ENCODE results near the gene EVC2.

EVC2 gene

DNA sequence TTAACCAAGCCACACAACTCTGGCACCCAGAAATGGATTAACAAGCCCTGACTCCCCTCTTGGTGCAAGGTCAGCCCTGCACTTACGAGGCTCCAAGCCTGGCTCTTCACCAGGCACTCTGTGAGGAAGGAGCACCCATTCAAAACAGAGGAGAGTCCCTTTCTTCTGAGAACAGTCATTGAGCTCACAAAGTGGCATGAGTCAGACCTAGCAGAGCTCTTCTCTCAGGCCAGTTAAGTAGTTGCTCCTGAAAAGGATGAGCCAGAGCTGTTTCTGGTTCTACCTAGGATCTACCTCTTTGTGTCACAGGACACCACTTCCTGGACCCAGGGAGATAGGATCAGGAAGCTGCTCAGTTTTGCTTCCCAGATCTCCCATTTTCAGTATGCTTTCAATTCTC is 48.2 kb downstream of the EVC2 start:
- DNase-seq = no peak

DNA sequence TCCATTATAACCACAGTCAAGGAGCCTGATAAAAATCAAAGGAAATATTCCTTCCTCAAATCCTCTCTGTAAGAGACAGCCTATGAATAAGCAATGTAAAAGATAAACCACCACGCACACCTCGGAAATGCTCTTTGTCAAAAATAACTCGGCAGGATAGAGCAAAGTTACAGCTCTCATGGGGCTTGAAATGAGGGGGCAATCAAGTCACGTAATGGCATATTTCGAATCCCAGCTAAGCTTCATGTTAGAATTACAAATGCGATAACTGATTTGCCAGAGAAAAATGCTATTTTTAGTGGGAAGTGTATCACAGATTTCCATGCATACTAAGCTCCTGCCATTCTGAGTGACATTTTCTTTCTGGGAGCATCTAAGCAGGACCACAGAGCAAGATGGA is 49.4 kb downstream of the EVC2 start:
- DNase-seq = no peak

DNA sequence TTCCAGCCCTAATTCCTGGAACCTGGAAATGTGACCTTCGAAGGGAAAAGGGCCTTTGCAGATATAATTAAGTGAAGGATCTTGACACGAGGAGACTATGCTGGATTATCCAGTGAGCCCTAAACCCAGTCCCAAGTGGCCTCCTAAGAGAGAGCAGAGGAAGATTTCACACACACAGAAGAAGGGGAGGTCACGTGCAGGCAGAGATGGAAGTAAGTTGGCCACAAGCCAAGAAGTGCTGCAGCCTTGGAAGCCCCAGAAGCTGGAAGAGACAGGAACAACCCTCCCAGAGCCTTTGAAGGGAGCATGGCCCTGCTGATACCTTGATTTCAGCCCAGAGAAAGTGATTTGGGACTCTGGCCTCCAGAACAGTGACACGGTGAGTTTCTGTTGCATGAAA is 51.9 kb downstream of the EVC2 start:
- DNase-seq = no peak

DNA sequence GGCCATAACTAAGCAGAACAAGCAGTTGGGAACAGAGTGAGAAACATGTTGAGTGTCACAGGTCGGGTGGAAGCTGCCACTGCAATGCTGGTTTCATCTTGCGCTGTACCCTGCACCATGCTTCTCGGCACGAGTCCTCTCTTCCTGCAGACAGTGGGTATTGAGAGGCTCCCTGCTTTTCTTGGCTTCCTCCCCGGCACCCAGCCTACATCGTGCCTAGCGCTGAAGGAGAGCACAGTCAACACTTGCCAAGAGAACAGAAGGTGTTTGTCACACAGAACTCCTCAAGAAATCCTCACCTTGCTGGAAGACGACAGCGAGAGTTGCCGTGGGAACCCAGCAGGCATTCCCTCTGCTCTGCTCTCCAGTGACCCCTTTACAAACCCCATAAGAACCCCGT is 53.6 kb downstream of the EVC2 start:
- DNase-seq = no peak

DNA sequence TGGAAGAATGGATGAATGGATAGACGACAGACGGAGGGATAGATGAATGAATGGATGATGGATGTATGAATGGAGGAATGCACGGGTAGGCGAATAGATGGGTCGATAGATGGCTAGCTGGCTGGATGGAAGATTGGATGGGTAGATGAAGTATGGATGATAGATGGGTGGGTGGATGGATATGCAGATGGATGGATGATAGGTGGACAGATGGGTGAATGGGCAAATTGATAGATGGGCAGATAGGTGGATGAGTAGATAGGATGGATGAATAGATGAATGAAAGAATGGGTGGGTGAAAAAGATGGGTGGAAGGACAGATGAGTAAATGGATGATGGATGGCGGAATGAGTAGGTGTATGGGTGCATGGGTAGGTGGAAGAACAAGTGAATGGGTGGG is 57.3 kb downstream of the EVC2 start:
- no peak for DNase-seq

DNA sequence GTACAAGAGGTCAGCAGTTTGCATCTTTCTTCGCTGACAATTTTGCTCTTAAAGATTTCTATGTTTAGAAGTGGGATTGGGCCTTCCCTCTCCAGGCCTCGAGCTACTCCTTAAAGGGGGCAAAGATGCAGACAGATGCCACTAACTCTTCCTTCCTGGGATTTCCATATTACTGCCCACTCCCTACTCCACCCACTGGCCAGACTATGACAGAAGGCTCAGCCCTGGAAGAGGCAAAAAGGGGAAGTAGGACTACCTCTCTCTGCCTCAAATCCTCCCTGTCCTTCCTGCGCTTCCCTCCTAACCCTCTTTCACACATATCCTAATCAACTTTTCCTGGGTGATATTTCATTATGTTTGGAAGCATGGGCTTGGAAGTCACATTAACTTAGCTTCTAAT is 58.3 kb downstream of the EVC2 start:
- DNase-seq = no peak

DNA sequence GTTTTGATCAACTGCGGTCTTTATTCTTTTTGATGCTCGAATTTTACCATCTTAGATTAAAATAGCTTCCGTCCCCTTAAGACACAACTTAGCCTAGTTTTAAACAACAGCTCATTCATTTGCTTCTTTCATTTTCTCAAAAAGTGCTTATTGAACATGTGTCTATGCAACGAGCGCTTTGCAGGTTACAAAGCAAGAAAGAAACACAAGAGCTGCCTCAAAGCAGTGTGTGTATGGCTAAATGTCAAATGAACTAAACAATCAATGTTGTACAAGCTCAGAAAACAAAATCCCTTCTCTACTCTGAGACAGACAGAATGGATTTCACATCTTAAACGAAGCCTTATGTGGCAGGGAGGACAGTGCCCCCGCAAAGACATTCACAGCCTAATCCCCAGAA is 61.0 kb downstream of the EVC2 start:
- no peak for DNase-seq

DNA sequence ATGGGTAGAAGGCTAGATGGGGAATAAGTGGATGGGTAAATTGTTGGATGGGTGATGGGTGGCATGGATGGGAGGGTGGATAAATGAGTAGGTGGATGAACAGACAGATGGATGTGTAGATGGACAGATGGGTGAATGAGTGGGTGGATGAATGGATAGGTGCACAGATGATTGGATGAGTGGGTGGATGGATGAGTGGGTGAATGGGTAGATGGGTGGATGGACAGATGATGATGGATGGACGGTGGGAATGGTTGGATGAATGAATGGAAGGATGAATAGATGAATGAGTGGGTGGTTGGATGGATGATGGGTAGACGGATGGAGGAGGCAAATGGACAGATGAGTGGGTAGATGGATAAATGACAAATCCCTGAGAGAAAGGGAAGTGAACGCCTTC is 68.3 kb downstream of the EVC2 start:
- DNase-seq = no peak

DNA sequence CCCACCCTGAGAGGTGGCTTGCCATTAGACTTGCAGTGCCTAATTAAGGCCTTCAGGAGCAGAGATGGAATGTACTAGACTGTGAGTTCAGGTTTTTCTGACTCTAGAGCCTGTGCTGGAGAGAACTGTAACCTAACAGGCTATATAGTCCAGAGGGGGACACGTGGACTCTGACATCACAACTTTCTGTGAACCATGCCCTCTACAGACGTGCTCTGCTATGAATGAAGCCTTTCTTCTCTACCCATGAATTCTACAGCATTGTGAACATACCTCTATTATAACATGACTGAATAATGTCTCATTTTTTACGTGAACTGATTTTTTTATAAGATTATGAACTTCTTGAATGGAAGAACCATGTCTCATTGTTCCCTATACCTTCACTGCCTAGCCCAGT is 68.8 kb downstream of the EVC2 start:
- no peak for DNase-seq

DNA sequence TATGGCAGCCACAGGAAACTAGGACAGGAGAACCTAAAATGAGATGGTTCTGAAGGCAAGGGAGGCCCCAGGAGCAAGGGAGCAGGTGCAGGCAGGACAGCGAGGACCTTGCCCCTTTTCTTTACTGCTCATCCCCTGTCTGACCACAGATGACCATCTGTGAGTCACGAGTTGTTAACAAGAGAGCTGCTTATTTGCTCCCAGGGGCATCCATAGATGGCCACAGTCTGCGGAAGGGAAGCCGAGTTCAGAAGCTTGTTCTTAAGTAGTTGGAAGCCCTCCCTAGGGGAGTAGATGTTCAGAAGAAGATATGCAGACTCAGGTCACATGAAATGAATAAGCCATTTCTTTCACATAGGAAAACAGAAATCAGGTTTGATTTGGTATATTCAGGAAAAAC is 69.4 kb downstream of the EVC2 start:
- DNase-seq = no peak

DNA sequence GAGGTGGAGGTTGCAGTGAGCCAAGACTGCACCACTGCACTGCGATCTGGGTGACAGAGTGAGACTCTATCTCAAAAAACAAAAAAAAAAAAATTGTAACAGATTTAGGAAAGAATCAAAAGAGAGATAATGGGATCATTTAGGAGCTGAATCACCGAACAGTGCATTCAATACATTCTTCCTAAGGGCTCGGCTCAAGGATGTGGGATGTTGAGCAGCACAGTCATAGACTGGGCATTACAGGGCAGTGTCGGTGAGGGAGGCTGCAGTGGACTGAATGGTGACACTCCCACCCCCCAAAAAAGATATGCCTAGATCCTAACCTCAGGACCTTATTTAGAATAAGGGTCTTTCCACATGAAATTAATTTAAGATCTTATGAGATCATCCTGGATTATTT is 70.0 kb downstream of the EVC2 start:
- DNase-seq = no peak

DNA sequence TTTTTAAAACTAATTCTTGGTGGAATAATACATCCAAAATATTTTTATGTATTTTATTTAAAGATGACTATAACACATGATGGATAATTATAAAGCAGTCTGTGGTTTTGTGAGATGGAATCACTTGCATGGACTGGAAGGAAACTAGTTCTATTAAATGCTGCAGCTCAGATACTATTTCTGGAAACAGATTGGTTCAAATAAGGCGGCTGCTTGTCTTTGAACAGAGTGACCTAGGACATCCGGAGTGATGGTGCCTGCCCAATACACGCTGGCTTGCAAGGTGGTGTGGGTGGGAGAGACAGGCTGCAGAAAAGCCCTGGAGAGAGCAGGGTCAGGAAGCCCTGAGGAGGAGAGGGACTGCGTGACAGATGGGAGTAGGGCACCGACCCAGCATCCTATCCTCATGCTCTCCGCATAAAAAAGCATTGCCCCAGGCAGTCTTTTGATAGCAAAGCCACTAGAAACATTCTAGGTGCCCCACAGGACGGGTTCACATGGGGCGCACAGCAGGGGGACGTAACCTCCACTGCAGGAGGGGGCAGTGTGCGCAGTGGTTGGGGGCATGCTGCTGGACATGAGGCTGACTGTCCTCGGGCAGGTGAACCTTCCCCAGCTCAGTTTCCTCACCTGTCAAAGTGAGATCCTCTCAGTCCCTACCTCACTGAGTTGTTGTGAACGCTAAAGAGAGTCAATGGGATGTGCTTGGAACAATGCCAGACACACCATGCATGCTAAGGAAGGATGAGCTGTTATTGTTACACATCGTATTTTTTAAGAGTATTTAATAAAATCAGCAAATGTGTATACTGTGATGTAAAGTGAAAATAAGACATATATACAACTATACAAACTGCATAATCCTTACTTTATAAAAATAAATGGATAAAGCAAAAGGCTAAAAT is 71.3 kb downstream of the EVC2 start:
- DNase-seq = no peak

DNA sequence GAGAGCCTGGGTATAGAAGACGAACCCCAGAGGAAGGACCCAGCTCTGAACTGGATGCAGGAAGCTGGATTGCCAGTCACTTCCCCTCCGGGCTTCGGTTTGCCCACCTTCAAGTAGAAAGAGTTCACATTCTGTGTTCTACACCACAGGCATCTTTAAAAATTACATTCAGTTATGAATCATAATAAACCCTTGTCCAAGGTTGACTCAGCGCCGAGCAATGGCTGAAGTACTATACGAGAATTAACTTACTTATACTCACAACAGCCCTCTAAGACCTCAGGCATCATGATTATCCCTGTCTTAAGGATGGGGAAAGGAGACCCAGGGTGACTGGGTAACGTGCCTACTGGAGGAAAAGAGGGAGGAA is 72.5 kb downstream of the EVC2 start:
- no peak for DNase-seq

DNA sequence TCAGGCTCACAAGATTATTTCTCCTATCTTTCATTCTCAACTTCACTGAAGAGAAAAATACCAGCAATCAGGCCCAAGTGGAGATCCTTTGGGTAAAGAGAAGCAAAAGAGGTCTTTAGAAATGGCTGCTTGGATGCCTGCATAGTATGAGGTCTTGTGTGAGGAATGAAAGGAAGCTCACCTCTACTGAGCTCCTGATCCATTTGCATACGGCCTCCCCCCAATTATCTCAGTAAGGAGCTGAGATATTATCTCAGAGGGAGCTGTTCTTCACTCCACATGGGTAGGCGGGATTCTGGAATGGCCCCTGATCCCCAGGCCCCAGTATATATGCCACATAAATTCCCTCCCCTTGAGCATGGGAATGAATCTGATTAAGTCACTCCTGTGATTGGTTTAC is 75.8 kb downstream of the EVC2 start:
- no peak for DNase-seq

DNA sequence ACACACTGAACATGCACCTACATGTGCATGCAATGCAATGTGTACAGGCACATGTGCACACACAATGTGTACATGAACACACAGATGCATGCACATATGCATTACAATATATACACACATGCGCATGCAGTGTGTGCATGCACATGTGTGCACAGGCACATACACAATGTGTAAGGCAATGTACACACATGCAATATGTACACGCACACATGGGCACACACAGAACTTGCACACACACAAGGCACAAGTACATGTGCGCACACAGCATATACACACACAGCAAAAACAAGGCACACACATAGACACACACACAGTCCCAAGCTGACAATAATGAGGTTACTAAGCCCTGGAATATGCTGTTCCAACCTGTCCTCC is 76.3 kb downstream of the EVC2 start:
- DNase-seq = no peak

DNA sequence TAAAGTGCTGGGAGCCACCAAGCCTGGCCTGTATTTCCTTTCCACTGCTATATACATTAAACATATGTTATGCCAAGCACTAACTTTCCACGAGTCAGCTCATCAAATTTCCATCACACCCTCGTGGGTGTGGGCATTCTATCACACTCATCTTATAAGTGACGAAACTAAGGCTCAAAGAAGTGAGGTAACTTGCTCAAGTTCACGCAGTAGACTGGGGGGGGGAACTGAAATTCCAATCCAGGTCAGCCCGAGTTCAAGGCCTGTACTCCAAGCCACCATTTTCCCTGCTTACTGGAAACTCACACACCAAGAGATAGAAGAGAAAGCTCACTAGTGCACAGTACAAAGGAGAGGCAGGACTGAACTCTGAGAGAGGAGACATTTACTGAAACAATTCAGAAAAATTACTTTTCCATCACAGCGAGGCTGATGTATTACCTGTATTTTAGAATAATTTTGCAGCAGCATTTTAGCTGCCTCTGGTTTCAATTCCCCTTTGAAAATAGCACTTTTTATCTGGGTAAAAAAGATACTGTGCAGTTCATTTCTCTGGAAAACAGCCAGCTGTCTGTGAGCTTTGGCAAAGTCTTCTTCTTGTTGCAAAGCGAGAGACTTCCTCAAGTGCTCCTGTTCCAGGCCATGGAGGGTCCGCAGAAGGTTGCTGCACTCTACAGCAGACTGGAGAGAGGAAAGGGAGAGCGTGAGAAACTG is 76.8 kb downstream of the EVC2 start:
- no peak for DNase-seq

DNA sequence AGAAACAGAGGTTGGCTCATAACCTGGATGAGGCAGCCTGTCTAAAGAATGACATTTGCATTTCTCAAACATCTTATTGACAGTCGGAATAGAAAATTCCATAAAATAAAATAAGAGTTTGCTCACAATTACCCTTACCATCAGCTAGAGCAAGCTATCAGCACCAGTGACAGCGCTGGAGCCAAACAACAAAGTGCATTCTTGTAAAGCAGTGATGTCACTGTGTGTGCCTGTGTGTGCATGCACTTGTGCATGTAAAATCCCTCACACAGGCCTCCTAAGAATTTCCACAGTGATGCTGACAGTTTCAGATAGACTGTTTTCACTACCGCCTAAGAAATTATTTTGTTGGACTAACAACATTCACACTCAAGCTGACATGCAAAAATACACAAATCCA is 77.6 kb downstream of the EVC2 start:
- no peak for DNase-seq

DNA sequence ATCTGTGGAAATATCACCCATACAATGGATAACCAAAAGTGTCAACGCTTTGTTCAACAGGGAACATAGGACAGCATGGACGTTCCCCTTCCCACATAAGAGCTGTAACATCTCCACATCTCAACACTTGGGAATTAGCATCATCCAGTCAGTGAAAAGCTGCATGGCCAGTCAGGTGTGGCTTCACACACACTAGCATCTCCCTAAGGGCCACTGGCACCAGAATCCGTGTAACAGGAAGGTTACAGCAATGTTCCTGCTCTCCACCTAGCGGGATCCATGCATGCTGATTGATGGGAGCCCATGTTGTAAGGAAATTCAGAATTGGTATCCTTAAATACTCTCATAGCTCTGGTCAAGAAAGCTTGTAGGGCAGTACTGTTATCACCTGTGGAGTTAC is 78.8 kb downstream of the EVC2 start:
- DNase-seq = no peak

DNA sequence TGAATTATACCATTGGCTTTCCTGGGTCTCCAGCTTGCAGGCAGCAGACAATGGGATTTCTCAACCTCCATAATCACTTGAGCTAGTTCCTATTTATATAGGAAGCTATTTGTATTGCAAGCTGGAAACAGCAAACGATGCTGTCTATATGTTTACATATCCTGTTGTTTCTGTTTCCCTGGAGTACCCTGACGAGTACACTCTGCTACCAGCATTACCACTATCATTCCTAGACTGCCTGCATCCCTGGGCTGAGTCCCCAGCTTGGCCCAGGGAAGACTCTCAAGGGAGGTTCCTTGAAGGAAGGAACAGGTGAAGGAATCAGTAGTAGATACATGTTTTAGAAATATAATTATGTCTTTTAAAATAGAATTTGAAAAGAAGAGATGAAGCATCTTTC is 81.4 kb downstream of the EVC2 start:
- no peak for DNase-seq

DNA sequence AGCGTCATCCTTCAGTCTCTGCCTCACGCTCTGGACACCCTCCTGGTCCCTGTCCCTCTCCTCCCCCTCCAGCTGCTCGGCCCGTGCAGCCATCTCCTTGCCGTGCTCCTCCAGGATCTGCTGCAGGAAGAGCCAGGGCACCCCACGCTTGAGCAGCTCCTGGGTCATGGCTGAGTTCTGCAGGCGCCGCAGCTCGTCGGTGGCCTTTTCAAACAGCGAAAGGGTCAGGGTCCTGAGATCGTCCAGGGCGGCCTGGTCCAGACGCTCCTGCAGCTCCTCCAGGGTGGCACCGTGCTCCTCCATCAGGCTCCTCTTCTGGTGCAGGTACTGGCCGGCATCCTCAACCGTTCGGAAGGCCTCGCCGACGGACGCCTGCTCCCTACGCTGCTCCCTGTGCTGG is 85.8 kb downstream of the EVC2 start:
- DNase-seq = no peak

DNA sequence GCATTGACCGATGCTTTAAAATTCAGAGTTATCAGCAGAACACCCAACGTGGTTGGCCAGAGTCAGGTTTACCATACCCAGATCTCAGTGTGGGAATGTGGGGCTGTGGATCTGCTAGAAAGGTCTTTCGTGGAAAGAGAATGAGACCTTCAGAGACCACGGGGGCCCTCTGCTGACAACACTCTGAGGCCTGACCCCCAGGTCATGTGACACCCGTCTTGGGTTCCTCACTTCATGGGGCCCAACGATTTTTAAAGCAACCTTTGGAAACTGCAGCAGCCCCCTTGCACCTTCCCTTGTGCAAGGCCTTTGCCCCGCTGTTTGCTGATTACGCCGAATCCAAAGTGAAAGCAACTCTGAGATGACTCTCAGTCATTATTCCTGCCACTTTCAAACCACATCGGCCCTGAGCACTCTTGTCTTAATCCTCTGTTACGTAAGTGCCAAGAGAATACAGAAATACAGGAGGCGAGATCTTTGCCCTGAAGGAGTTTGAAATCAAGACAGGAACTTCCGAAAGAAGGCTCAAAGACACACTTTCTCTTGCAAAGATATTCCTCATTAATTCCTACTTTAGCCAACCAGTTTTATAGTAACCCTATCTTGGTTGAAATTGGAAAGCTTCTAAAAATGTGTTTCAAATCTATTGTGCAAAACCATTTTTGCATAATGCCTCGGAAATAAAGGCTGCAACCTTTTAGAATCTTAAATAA is 88.3 kb downstream of the EVC2 start:
- no peak for DNase-seq

DNA sequence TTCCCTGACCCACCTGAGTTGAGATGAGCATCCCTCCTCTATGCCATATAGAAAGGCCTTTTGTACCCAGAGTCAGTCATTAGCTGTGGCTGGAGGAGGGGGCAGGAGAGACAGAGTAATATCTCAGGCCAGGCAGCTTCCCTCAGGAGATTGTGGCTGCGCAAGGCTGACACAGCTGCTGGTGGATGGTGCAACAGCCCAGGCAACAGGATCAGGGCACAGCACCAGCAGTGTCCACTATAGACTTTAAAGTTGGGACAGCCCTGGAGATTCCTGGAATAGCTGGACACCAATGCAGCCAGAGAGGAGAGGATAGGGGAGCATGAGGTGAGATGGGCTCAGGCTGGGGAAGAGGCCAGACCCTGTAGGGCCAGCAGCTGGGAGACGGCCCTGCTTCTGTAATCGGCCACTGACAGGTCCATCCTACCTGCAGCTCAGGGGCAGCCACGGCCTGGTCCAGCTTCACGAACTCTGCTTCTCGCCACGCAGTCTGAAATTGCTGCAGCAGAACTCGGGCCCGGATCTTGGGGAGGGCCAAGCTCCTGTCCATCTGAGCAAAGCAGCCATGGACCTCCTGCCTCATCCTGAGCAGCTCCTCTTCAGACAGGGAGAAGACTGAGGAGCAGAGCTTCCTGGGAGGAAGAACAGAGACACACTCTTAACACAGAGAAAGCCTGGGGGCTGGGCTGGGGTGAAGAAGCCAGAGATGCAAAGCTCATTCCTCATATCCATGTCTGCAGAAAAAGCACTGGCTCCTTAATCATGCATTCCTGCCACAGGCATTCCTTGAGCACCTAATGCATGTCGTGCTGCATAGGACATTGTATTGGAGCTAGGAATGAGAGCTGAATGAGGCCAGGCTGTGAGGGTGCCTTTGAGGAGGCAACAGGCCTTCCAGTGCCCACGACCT is 90.1 kb downstream of the EVC2 start:
- no peak for DNase-seq
